Progenitor cell of endocrine pancreas (in vitro differentiated cells): ENCODE data around the gene KPNA5. TPM values are rescaled to one million over a fixed set of nuclear protein-coding genes. Genes with fewer than 3 reads are reported as not detected.
A peak's percentile ranks its signal among the peaks of the same experiment; 100 is the strongest.

Experiments used
- DNase-seq: peaks from one replicate; pipeline ENCODE4 v3.0.0; 2021; ENCODE audit warnings: low spot score; ENCODE audit not compliant: unreplicated experiment
- H3K27ac Mint-ChIP-seq: 2 replicates; pipeline ENCODE4 v1.8.0; 2021; ENCODE audit warnings: mild to moderate bottlenecking, moderate library complexity, mixed read lengths
- H3K27me3 Mint-ChIP-seq: 2 replicates; pipeline ENCODE4 v1.8.0; 2021; ENCODE audit warnings: mixed read lengths
- H3K36me3 Mint-ChIP-seq: 2 replicates; pipeline ENCODE4 v1.8.0; 2022; ENCODE audit warnings: mixed read lengths; ENCODE audit not compliant: insufficient read depth
- H3K4me1 Mint-ChIP-seq: 2 replicates; pipeline ENCODE4 v1.8.0; 2021; ENCODE audit warnings: low read depth, mixed read lengths
- H3K4me3 Mint-ChIP-seq: 2 replicates; pipeline ENCODE4 v1.8.0; 2021; ENCODE audit warnings: low read depth, mild to moderate bottlenecking, moderate library complexity, mixed read lengths
- H3K9me3 Mint-ChIP-seq: 2 replicates; pipeline ENCODE4 v1.8.0; 2021; ENCODE audit warnings: low read depth, mixed read lengths
- CTCF ChIP-seq: fragments of 200-600 bp; sonication (generic); IDR thresholded peaks from one replicate; pipeline ENCODE4 v1.5.0; 2021; ENCODE audit warnings: antibody characterized with exemption, mild to moderate bottlenecking; ENCODE audit not compliant: unreplicated experiment
- long read RNA-seq: library from polyadenylated mRNA; unstranded; transcript quantifications from one replicate; pipeline ENCODE4 v2.0.0, GENCODE V29; 2020
- total RNA-seq: library from RNA; stranded (reverse); gene quantifications from 2 replicates; pipeline ENCODE4 v1.2.1, GENCODE V29; 2021

The KPNA5 gene
- 21.1 and 24.5 TPM in 2 replicates for total RNA-seq
- long read RNA-seq, full-length matches to known transcripts = 23 of 40 reads
- long read RNA-seq, partial matches to known transcripts = 6 of 40 reads
- long read RNA-seq, other reads (novel, unspliced or antisense) = 11 of 40 reads

GRCh38 chr6:116680880-116681672 is at the start of gene KPNA5:
KPNA5 (plus strand) TSS chr6:116681211; CDS start chr6:116681335, 124 bp downstream.
- H3K9me3 Mint-ChIP-seq = no peaks in the 10 kb centered on the region
- peak; percentile 85 for DNase-seq
- H3K27ac Mint-ChIP-seq = peak within 1 kb of the TSS; percentile 100
- TF ChIP-seq CTCF = no peak
- no peaks in the 10 kb centered on the region for H3K27me3 Mint-ChIP-seq
- H3K4me3 Mint-ChIP-seq = peak within 1 kb of the TSS; percentile 90
- peaks cover 13% of the 10 kb centered on the region for H3K36me3 Mint-ChIP-seq
- peaks cover 3% of the 10 kb centered on the region for H3K4me1 Mint-ChIP-seq

GRCh38 chr6:116631379-116631990 is 49.5 kb upstream of the KPNA5 start:
- Mint-ChIP-seq H3K27ac (peak overlapping the region; percentile 94), H3K9me3 (no peaks in the 10 kb centered on the region), H3K27me3 (no peaks in the 10 kb centered on the region), H3K4me3 (no peak overlapping the region), H3K36me3 (peaks cover 13% of the 10 kb centered on the region), H3K4me1 (peaks cover 30% of the 10 kb centered on the region)
- DNase-seq = no peak
- TF ChIP-seq CTCF = no peak

GRCh38 chr6:116633685-116634084 is 47.3 kb upstream of the KPNA5 start:
- no peaks in the 10 kb centered on the region for H3K27me3 Mint-ChIP-seq
- DNase-seq = no peak

GRCh38 chr6:116648156-116648555 is 32.9 kb upstream of the KPNA5 start:
- Mint-ChIP-seq H3K4me3 (no peak overlapping the region), H3K36me3 (peaks cover 13% of the 10 kb centered on the region), H3K27ac (no peak overlapping the region), H3K9me3 (no peaks in the 10 kb centered on the region), H3K27me3 (no peaks in the 10 kb centered on the region), H3K4me1 (no peaks in the 10 kb centered on the region)
- no peak for DNase-seq
- TF ChIP-seq CTCF = no peak

More at GRCh38 chr6:116633685-116634084, 47.3 kb upstream of the KPNA5 start:
- Mint-ChIP-seq H3K4me1 (peaks cover 30% of the 10 kb centered on the region), H3K36me3 (peaks cover 11% of the 10 kb centered on the region), H3K4me3 (no peak overlapping the region), H3K27ac (peak overlapping the region; percentile 65), H3K9me3 (no peaks in the 10 kb centered on the region)
- TF ChIP-seq CTCF = peak; percentile 54

- no peaks in the 10 kb centered on the region for H3K4me1 Mint-ChIP-seq
- no peak for TF ChIP-seq CTCF
- no peak overlapping the region for H3K4me3 Mint-ChIP-seq
- peaks cover 7% of the 10 kb centered on the region for H3K36me3 Mint-ChIP-seq
- H3K9me3 Mint-ChIP-seq = no peaks in the 10 kb centered on the region
- H3K27me3 Mint-ChIP-seq = no peaks in the 10 kb centered on the region
- H3K27ac Mint-ChIP-seq = no peak overlapping the region
- no peak for DNase-seq
Observed at GRCh38 chr6:116649129-116649528, 31.9 kb upstream of the KPNA5 start.
